ENCODE data around the gene CCDC170. TPM values are rescaled to one million over a fixed set of nuclear protein-coding genes. Genes with fewer than 3 reads are reported as not detected.

CCDC170 gene
- total RNA-seq, 1 donor from 2014 or later, result 0.14 TPM

DNA sequence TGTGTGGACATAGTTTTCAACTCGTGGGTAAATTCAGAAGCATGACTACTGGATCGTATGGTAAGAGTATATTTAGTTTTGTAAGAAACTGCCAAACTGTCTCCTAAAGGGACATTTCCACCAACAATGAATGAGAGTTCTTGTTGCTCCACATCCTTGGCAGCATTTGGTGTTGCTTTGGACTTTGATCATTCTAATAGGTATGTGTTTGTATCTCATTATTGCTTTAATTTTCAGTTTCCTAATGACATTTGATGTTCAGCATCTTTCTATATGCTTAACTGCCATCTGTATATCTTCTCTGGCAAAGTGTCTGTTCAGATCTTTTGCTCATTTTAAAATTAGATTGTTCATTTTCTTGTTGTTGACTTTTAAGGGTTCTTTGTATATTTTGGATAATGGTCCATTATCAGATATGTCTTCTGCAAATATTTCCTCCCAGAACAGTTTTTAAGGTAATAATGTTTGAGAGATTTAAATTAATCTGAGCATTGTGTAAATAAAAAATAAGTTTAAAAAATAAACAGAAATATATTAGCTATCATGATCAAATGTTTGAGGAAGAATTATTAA is 138.7 kb downstream of the CCDC170 start:
- H3K36me3 ChIP-seq (ENCODE audit: insufficient read depth, low read length), result no peaks in the 10 kb centered on the region

GRCh38 chr6:151633526-151634335 is 139.9 kb downstream of the CCDC170 start:
- DNase-seq (ENCODE audit: low read depth), result no peak
- Histone ChIP-seq H3K27ac (ENCODE audit: low read depth, low read length) (no peak overlapping the region), H3K4me3 (ENCODE audit: insufficient read depth, low read depth, low read length) (no peak overlapping the region), H4K20me1 (ENCODE audit: insufficient read depth, low read length) (no peaks in the 10 kb centered on the region), H3K4me2 (ENCODE audit: low read length) (no peak overlapping the region), H3K9me3 (ENCODE audit: insufficient read depth, low read depth, low read length) (no peaks in the 10 kb centered on the region), H3K4me1 (ENCODE audit: insufficient read depth, low read length) (no peaks in the 10 kb centered on the region), H3K27me3 (ENCODE audit: insufficient read depth, low read length) (no peaks in the 10 kb centered on the region), H2AFZ (ENCODE audit: low read depth, low read length) (no peak overlapping the region), H3K79me2 (ENCODE audit: insufficient read depth, low read length) (no peaks in the 10 kb centered on the region), H3K9ac (ENCODE audit: low read length) (no peak overlapping the region), H3K36me3 (ENCODE audit: insufficient read depth, low read length) (no peaks in the 10 kb centered on the region)
- peaks cover 9% of the 10 kb centered on the region for H3K4me1 Mint-ChIP-seq (ENCODE audit: low read depth, unreplicated experiment)
- no peak overlapping the region for H3K27ac Mint-ChIP-seq (ENCODE audit: unreplicated experiment)
- no peak for TF ChIP-seq CTCF (IDR thresholded peaks at IDR 0.05; ENCODE audit: insufficient read depth, low read depth, low read length)
- TF ChIP-seq EZH2 (IDR thresholded peaks at IDR 0.05; ENCODE audit: insufficient read depth, low read length), result no peak
- H3K4me3 Mint-ChIP-seq (ENCODE audit: unreplicated experiment), result no peak overlapping the region
- no peaks in the 10 kb centered on the region for H3K27me3 Mint-ChIP-seq (ENCODE audit: low read depth, unreplicated experiment)
- no peaks in the 10 kb centered on the region for H3K36me3 Mint-ChIP-seq (ENCODE audit: low read depth, unreplicated experiment)
- FAIRE-seq, result no peak
- no peaks in the 10 kb centered on the region for H3K9me3 Mint-ChIP-seq (ENCODE audit: unreplicated experiment)

More for the DNA sequence above, 138.7 kb downstream of the CCDC170 start:
- FAIRE-seq, result no peak
- H3K4me3 Mint-ChIP-seq (ENCODE audit: unreplicated experiment), result no peak overlapping the region
- no peaks in the 10 kb centered on the region for H3K36me3 Mint-ChIP-seq (ENCODE audit: low read depth, unreplicated experiment)
- H4K20me1 ChIP-seq (ENCODE audit: insufficient read depth, low read length), result no peaks in the 10 kb centered on the region
- peaks cover 5% of the 10 kb centered on the region for H3K4me1 ChIP-seq (ENCODE audit: insufficient read depth, low read length)
- TF ChIP-seq EZH2 (IDR thresholded peaks at IDR 0.05; ENCODE audit: insufficient read depth, low read length) (no peak), CTCF (IDR thresholded peaks at IDR 0.05; ENCODE audit: insufficient read depth, low read depth, low read length) (no peak)
- no peak overlapping the region for H3K4me2 ChIP-seq (ENCODE audit: low read length)
- no peak overlapping the region for H3K9ac ChIP-seq (ENCODE audit: low read length)
- H3K27ac ChIP-seq (ENCODE audit: low read depth, low read length), result no peak overlapping the region
- H3K79me2 ChIP-seq (ENCODE audit: insufficient read depth, low read length), result no peaks in the 10 kb centered on the region
- no peaks in the 10 kb centered on the region for H3K27me3 Mint-ChIP-seq (ENCODE audit: low read depth, unreplicated experiment)
- no peak overlapping the region for H3K27ac Mint-ChIP-seq (ENCODE audit: unreplicated experiment)
- peaks cover 20% of the 10 kb centered on the region for H3K4me1 Mint-ChIP-seq (ENCODE audit: low read depth, unreplicated experiment)
- no peak overlapping the region for H3K4me3 ChIP-seq (ENCODE audit: insufficient read depth, low read depth, low read length)
- no peak for DNase-seq (ENCODE audit: low read depth)
- H2AFZ ChIP-seq (ENCODE audit: low read depth, low read length), result no peak overlapping the region
- H3K9me3 Mint-ChIP-seq (ENCODE audit: unreplicated experiment), result no peaks in the 10 kb centered on the region
- H3K27me3 ChIP-seq (ENCODE audit: insufficient read depth, low read length), result no peaks in the 10 kb centered on the region
- no peaks in the 10 kb centered on the region for H3K9me3 ChIP-seq (ENCODE audit: insufficient read depth, low read depth, low read length)

DNA sequence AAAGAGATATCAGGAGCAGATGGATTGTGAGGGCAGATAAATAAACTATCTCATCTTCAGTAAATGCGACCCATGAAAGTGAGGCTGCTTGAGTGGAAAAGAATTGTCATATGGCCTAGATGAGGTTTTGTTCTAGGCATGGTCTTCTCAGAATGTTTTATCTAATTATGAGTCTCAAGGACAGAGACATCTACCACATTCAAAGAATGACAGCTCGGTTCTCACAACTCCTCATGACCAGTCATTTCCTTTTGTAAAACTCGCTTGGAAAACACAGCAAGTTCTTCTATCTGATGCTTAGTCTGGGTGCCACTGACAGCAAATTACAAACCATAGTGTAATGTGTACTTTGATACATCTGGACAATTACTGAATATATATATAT is 140.5 kb downstream of the CCDC170 start:
- no peak overlapping the region for H3K4me2 ChIP-seq (ENCODE audit: low read length)
- DNase-seq (ENCODE audit: low read depth) (no peak), FAIRE-seq (no peak)
- H3K27ac Mint-ChIP-seq (ENCODE audit: unreplicated experiment), result no peak overlapping the region
- H3K27me3 Mint-ChIP-seq (ENCODE audit: low read depth, unreplicated experiment), result no peaks in the 10 kb centered on the region
- no peak overlapping the region for H3K4me3 ChIP-seq (ENCODE audit: insufficient read depth, low read depth, low read length)
- H3K27ac ChIP-seq (ENCODE audit: low read depth, low read length), result no peak overlapping the region
- no peaks in the 10 kb centered on the region for H3K79me2 ChIP-seq (ENCODE audit: insufficient read depth, low read length)
- no peak overlapping the region for H2AFZ ChIP-seq (ENCODE audit: low read depth, low read length)
- H3K4me1 Mint-ChIP-seq (ENCODE audit: low read depth, unreplicated experiment), result peaks cover 9% of the 10 kb centered on the region
- H3K9me3 ChIP-seq (ENCODE audit: insufficient read depth, low read depth, low read length), result no peaks in the 10 kb centered on the region
- H3K9me3 Mint-ChIP-seq (ENCODE audit: unreplicated experiment), result no peaks in the 10 kb centered on the region
- no peaks in the 10 kb centered on the region for H3K4me1 ChIP-seq (ENCODE audit: insufficient read depth, low read length)
- H3K36me3 Mint-ChIP-seq (ENCODE audit: low read depth, unreplicated experiment), result no peaks in the 10 kb centered on the region
- H3K27me3 ChIP-seq (ENCODE audit: insufficient read depth, low read length), result no peaks in the 10 kb centered on the region
- no peaks in the 10 kb centered on the region for H4K20me1 ChIP-seq (ENCODE audit: insufficient read depth, low read length)
- TF ChIP-seq CTCF (IDR thresholded peaks at IDR 0.05; ENCODE audit: insufficient read depth, low read depth, low read length) (no peak), EZH2 (IDR thresholded peaks at IDR 0.05; ENCODE audit: insufficient read depth, low read length) (no peak)
- H3K4me3 Mint-ChIP-seq (ENCODE audit: unreplicated experiment), result no peak overlapping the region
- H3K9ac ChIP-seq (ENCODE audit: low read length), result no peak overlapping the region
- no peaks in the 10 kb centered on the region for H3K36me3 ChIP-seq (ENCODE audit: insufficient read depth, low read length)
